HG03196 (cell line): ENCODE data around the gene KLF1.
"Not testable (repeated sequence)": the region's sequence is repeated elsewhere in the genome, so short reads cannot be mapped to it uniquely, and the experiment has no call there.

Experiments
- ATAC-seq: cut with Tn5 transposase; IDR thresholded peaks from one replicate; pipeline ENCODE4 v1.9.1; 2021; ENCODE audit not compliant: unreplicated experiment

Gene KLF1

GRCh38 chr19:12868540-12869112 lies 18.4 kb downstream of the KLF1 start:
- no peak for ATAC-seq

GRCh38 chr19:12867120-12868099 lies 19.6 kb downstream of the KLF1 start:
- peak; percentile 58 for ATAC-seq

GRCh38 chr19:12866416-12867119 lies 20.4 kb downstream of the KLF1 start:
- no peak for ATAC-seq

- ATAC-seq: no peak
Observed at GRCh38 chr19:12865746-12866415, 21.1 kb downstream of the KLF1 start.

- no peak for ATAC-seq
Observed at GRCh38 chr19:12864721-12865715, 22.0 kb downstream of the KLF1 start.

- ATAC-seq: no peak
Observed at GRCh38 chr19:12864143-12864542, 22.9 kb downstream of the KLF1 start.

- ATAC-seq: no peak
Observed at GRCh38 chr19:12859546-12859945, 27.5 kb downstream of the KLF1 start.

GRCh38 chr19:12858041-12858928 lies 28.7 kb downstream of the KLF1 start:
- ATAC-seq: no peak

GRCh38 chr19:12856653-12857052 lies 30.3 kb downstream of the KLF1 start:
- ATAC-seq: no peak

- no peak for ATAC-seq
Observed at GRCh38 chr19:12847159-12848139, 39.6 kb downstream of the KLF1 start.

GRCh38 chr19:12846613-12847012 lies 40.4 kb downstream of the KLF1 start:
- not testable (repeated sequence) for ATAC-seq

- no peak for ATAC-seq
Observed at GRCh38 chr19:12843999-12844732, 42.8 kb downstream of the KLF1 start.

- no peak for ATAC-seq
Observed at GRCh38 chr19:12843328-12843727, 43.7 kb downstream of the KLF1 start.

- ATAC-seq: no peak
Observed at GRCh38 chr19:12842511-12842910, 44.5 kb downstream of the KLF1 start.

- no peak for ATAC-seq
Observed at GRCh38 chr19:12841094-12841493, 45.9 kb downstream of the KLF1 start.

GRCh38 chr19:12840091-12841079 lies 46.6 kb downstream of the KLF1 start:
- ATAC-seq: no peak
